Endodermal cell (in vitro differentiated cells): ENCODE measurements around the gene NNT. TPM values are rescaled to one million over a fixed set of nuclear protein-coding genes. Genes with fewer than 3 reads are reported as not detected.

ENCODE experiments used
- DNase-seq: peaks from one replicate; pipeline ENCODE4 v3.0.0-alpha.2; 2017
- H3K27ac ChIP-seq: 2 replicates; pipeline ENCODE4 v1.5.1; 2013; ENCODE audit warnings: mild to moderate bottlenecking, low read depth, low read length, moderate library complexity
- H3K27me3 ChIP-seq: 2 replicates; pipeline ENCODE4 v1.6.1; 2013; ENCODE audit warnings: mild to moderate bottlenecking, low read length, moderate library complexity; ENCODE audit not compliant: insufficient read depth, control insufficient read depth, poor library complexity, severe bottlenecking
- H3K36me3 ChIP-seq: 2 replicates; pipeline ENCODE4 v1.7.0; 2013; ENCODE audit warnings: mild to moderate bottlenecking, low read length, moderate library complexity; ENCODE audit not compliant: control insufficient read depth, insufficient read depth
- H3K4me1 ChIP-seq: one replicate; pipeline ENCODE4 v1.7.0; 2013; ENCODE audit warnings: low read length; ENCODE audit not compliant: control insufficient read depth, insufficient read depth
- H3K4me3 ChIP-seq: 2 replicates; pipeline ENCODE4 v1.5.1; 2013; ENCODE audit warnings: mild to moderate bottlenecking, low read length, moderate library complexity
- H3K9ac ChIP-seq: 2 replicates; pipeline ENCODE4 v1.6.1; 2013; ENCODE audit warnings: mild to moderate bottlenecking, low read length, moderate library complexity; ENCODE audit not compliant: poor library complexity, severe bottlenecking; ENCODE audit errors: extremely low read depth
- H3K9me3 ChIP-seq: 2 replicates; pipeline ENCODE4 v1.6.1; 2013; ENCODE audit warnings: mild to moderate bottlenecking, low read length, moderate library complexity; ENCODE audit not compliant: control insufficient read depth
- H3K27ac Mint-ChIP-seq: 2 replicates; pipeline ENCODE4 v1.8.0; 2020; ENCODE audit warnings: mixed read lengths
- H3K27me3 Mint-ChIP-seq: 2 replicates; pipeline ENCODE4 v1.8.0; 2021; ENCODE audit warnings: mild to moderate bottlenecking, mixed read lengths; ENCODE audit not compliant: insufficient read depth
- H3K36me3 Mint-ChIP-seq: 2 replicates; pipeline ENCODE4 v1.8.0; 2020; ENCODE audit warnings: low read depth, mixed read lengths
- H3K4me1 Mint-ChIP-seq: 2 replicates; pipeline ENCODE4 v1.8.0; 2020; ENCODE audit warnings: mixed read lengths
- H3K4me3 Mint-ChIP-seq: 2 replicates; pipeline ENCODE4 v1.8.0; 2020; ENCODE audit warnings: mild to moderate bottlenecking, moderate library complexity, mixed read lengths
- H3K9me3 Mint-ChIP-seq: 2 replicates; pipeline ENCODE4 v1.8.0; 2020; ENCODE audit warnings: mild to moderate bottlenecking, mixed read lengths
- WGBS, 2 experiments: methylation state at CpG; one replicate each; pipeline versions ENCODE4 v1.1.5 to v1.1.7; 2013; ENCODE audit warnings: missing lambda C conversion rate in 2 of 2, mixed read lengths in 1 of 2; ENCODE audit not compliant: insufficient coverage in 1 of 2, insufficient read length in 1 of 2; 5-methylcytosine and 5-hydroxymethylcytosine counted together
- total RNA-seq, 2 donors: library from RNA; stranded (reverse); fragmentation: NEBNext Ultra II Directional in 1 of 2; extraction: Animal tissue kit (Norgen Biotek cat#: 25700) in 1 of 2; gene quantifications; 2 replicates in 1 of 2; 3 replicates in 1 of 2; pipeline ENCODE4 v1.2.1, GENCODE V29; 2021
- TF ChIP-seq, protein P1 (sequence below): fragments of 200-600 bp; sonication (generic); conservative IDR thresholded peaks from 2 replicates; pipeline ENCODE4 v1.5.0; 2021; ENCODE audit warnings: antibody characterized with exemption, mild to moderate bottlenecking

NNT gene
- total RNA-seq, 2 donors from 2014 or later = 27.5 to 27.9 TPM

DNA sequence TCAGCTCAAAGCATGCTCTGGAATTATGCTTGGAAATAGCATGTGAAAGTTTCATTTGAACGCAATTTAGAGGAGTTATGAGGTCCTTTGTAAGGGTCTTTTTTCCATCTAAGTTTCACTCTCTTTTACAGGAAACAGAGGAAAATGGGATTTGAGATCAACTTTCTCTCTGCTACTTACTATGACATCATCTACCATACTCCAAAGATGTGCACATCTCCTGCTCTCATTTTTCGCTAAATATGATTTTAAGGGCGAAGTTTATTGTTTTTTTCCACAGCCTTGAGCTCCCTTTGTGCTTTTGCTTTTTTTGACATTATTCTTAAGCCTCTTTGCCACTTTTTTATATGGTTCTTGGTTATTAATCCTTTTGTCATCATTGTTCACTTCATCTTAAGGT, 125.6 kb downstream of the NNT start:
- no peak overlapping the region for H3K27ac ChIP-seq
- H3K4me1 ChIP-seq = no peaks in the 10 kb centered on the region
- peaks cover 1% of the 10 kb centered on the region for H3K9me3 Mint-ChIP-seq
- no peaks in the 10 kb centered on the region for H3K27me3 ChIP-seq
- WGBS, 2 experiments = 71 to 93% methylated on average over 2 to 3 of the region's 3 CpGs
- no peaks in the 10 kb centered on the region for H3K9me3 ChIP-seq
- H3K36me3 ChIP-seq = no peaks in the 10 kb centered on the region
- H3K9ac ChIP-seq = no peak overlapping the region
- no peak overlapping the region for H3K27ac Mint-ChIP-seq
- no peaks in the 10 kb centered on the region for H3K36me3 Mint-ChIP-seq
- no peak overlapping the region for H3K4me3 ChIP-seq
- peaks cover 5% of the 10 kb centered on the region for H3K4me1 Mint-ChIP-seq
- no peak overlapping the region for H3K4me3 Mint-ChIP-seq
- DNase-seq = no peak
- no peaks in the 10 kb centered on the region for H3K27me3 Mint-ChIP-seq
- TF ChIP-seq, protein P1, sequence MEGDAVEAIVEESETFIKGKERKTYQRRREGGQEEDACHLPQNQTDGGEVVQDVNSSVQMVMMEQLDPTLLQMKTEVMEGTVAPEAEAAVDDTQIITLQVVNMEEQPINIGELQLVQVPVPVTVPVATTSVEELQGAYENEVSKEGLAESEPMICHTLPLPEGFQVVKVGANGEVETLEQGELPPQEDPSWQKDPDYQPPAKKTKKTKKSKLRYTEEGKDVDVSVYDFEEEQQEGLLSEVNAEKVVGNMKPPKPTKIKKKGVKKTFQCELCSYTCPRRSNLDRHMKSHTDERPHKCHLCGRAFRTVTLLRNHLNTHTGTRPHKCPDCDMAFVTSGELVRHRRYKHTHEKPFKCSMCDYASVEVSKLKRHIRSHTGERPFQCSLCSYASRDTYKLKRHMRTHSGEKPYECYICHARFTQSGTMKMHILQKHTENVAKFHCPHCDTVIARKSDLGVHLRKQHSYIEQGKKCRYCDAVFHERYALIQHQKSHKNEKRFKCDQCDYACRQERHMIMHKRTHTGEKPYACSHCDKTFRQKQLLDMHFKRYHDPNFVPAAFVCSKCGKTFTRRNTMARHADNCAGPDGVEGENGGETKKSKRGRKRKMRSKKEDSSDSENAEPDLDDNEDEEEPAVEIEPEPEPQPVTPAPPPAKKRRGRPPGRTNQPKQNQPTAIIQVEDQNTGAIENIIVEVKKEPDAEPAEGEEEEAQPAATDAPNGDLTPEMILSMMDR = no peak

- H3K36me3 ChIP-seq = no peaks in the 10 kb centered on the region
- no peaks in the 10 kb centered on the region for H3K9me3 ChIP-seq
- no peak overlapping the region for H3K4me3 ChIP-seq
- H3K4me1 Mint-ChIP-seq = peaks cover 5% of the 10 kb centered on the region
- H3K9me3 Mint-ChIP-seq = no peaks in the 10 kb centered on the region
- TF ChIP-seq, protein P1 = peak; percentile 78
- H3K9ac ChIP-seq = no peak overlapping the region
- no peaks in the 10 kb centered on the region for H3K4me1 ChIP-seq
- H3K27ac Mint-ChIP-seq = no peak overlapping the region
- H3K27me3 Mint-ChIP-seq = no peaks in the 10 kb centered on the region
- 50% methylated on average over 2 of the region's 2 CpGs; no CpG with 5 or more reads in 1 of the 2 experiments for WGBS, 2 experiments
- H3K4me3 Mint-ChIP-seq = no peak overlapping the region
- no peak overlapping the region for H3K27ac ChIP-seq
- no peaks in the 10 kb centered on the region for H3K27me3 ChIP-seq
- no peak for DNase-seq
- H3K36me3 Mint-ChIP-seq = no peaks in the 10 kb centered on the region
Measured at GRCh38 chr5:43729846-43730478, 127.0 kb downstream of the NNT start.

DNA sequence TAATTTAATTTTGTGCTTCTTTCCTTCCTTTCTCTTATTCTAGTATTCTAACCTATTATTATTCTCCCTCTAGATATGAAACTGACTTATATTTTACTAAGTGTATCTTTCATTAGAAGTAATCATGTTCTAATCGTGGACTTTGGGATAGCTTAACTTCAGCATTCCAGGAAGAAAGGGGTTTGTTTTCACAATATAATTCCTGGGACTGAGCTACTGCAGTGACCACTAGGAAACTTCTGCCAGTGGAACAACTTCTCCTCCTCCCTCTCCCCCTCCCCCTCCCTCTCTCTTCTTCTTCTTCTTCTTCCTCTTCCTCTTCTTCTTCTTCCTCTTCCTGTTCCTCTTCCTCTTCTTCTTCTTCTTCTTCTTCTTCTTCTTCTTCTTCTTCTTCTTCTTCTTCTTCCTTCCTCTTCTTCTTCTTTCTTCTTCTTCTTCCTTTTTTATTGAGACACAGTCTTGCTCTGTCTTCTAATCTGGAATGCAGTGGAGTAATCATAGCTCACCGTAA, 127.9 kb downstream of the NNT start:
- Histone ChIP-seq H3K27ac (no peak overlapping the region), H3K9ac (no peak overlapping the region), H3K4me1 (no peaks in the 10 kb centered on the region), H3K4me3 (no peak overlapping the region), H3K27me3 (no peaks in the 10 kb centered on the region), H3K9me3 (no peaks in the 10 kb centered on the region), H3K36me3 (no peaks in the 10 kb centered on the region)
- no peak overlapping the region for H3K4me3 Mint-ChIP-seq
- no peaks in the 10 kb centered on the region for H3K36me3 Mint-ChIP-seq
- no peak for DNase-seq
- TF ChIP-seq, protein P1 = no peak
- H3K9me3 Mint-ChIP-seq = no peaks in the 10 kb centered on the region
- peaks cover 5% of the 10 kb centered on the region for H3K4me1 Mint-ChIP-seq
- H3K27me3 Mint-ChIP-seq = no peaks in the 10 kb centered on the region
- 82 to 98% methylated on average over 1 to 2 of the region's 2 CpGs for WGBS, 2 experiments
- H3K27ac Mint-ChIP-seq = no peak overlapping the region
